Endothelial cell of umbilical vein (primary cell): ENCODE data around the gene DENND4A. TPM values are rescaled to one million over a fixed set of nuclear protein-coding genes. Genes with fewer than 3 reads are reported as not detected.

ENCODE experiments used
- BruUV-seq: library from RNA; stranded (reverse); fragments of 400-500 nt; replicated peaks from 2 replicates; lab custom pipeline; 2021; lab: Mats Ljungman, UMichigan
- CTCF ChIA-PET: fragments of 300-600, 350-600 bp; sonication (Branson Sonifier 250); formaldehyde crosslinking; loops from one replicate; lab custom pipeline; 2021; ENCODE audit warnings: antibody characterized with exemption, inconsistent platforms; lab: Charles Lee
- POLR2A ChIA-PET: fragments of 300-600, 350-600 bp; sonication (Branson Sonifier 250); formaldehyde crosslinking; loops from one replicate; lab custom pipeline; 2021; ENCODE audit warnings: antibody characterized with exemption, inconsistent platforms; lab: Charles Lee
- DNase-seq: peaks from one replicate; pipeline ENCODE4 v3.0.0-alpha.2; 2011; ENCODE audit warnings: low read depth, low spot score
- FAIRE-seq: peaks from 2 replicates; lab custom pipeline; 2011; peaks lifted over from hg19 to GRCh38; lab: Jason Lieb, UNC
- H2AFZ ChIP-seq: 2 replicates; pipeline ENCODE4 v1.6.0; 2012; ENCODE audit warnings: low read depth, low read length, control low read depth, inconsistent platforms
- H3K27ac ChIP-seq: 2 replicates; pipeline ENCODE4 v1.5.1; 2011; ENCODE audit warnings: low read depth, mild to moderate bottlenecking, control low read depth, low read length, moderate library complexity; ENCODE audit not compliant: insufficient read depth
- H3K27me3 ChIP-seq, 2 experiments: 2 replicates each; pipeline versions ENCODE4 v1.6.0 to v1.6.1; 2011; ENCODE audit warnings: low read length in 2 of 2, mixed read lengths in 1 of 2; ENCODE audit not compliant: control insufficient read depth in 2 of 2, insufficient read depth in 2 of 2
- H3K36me3 ChIP-seq, 2 experiments: 2 replicates in 1 of 2; 3 replicates in 1 of 2; pipeline ENCODE4 v1.5.1; 2011; ENCODE audit warnings: low read length in 2 of 2, mild to moderate bottlenecking in 1 of 2, moderate library complexity in 1 of 2; ENCODE audit not compliant: control insufficient read depth in 2 of 2, insufficient read depth in 2 of 2; ENCODE audit errors: extremely low read depth in 1 of 2
- H3K4me1 ChIP-seq: 3 replicates; pipeline ENCODE4 v1.5.1; 2011; ENCODE audit warnings: mild to moderate bottlenecking, low read length; ENCODE audit not compliant: control insufficient read depth, insufficient read depth; ENCODE audit errors: extremely low read depth
- H3K4me2 ChIP-seq: 2 replicates; pipeline ENCODE4 v1.6.1; 2011; ENCODE audit warnings: low read length, control low read depth, mixed read lengths; ENCODE audit not compliant: insufficient read depth
- H3K4me3 ChIP-seq, 3 experiments: fragments of 200-600 bp in 1 of 3; sonication (generic), shearing (Covaris generic) in 1 of 3; replicated peaks in 1 of 3; 2 replicates each; pipeline ENCODE4 v1.5.1; 2011 to 2016; ENCODE audit warnings: control low read depth in 3 of 3, low read length in 3 of 3, mild to moderate bottlenecking in 2 of 3, inconsistent platforms in 1 of 3, low read depth in 1 of 3, moderate library complexity in 1 of 3; ENCODE audit not compliant: insufficient read depth in 1 of 3
- H3K79me2 ChIP-seq: 2 replicates; pipeline ENCODE4 v1.6.0; 2012; ENCODE audit warnings: low read length, inconsistent platforms; ENCODE audit not compliant: control insufficient read depth, insufficient read depth
- H3K9ac ChIP-seq: replicated peaks from 2 replicates; pipeline ENCODE3; 2011; ENCODE audit warnings: low read length, control low read depth; ENCODE audit not compliant: insufficient read depth; ENCODE audit errors: extremely low read depth
- H3K9me1 ChIP-seq: replicated peaks from 3 replicates; pipeline ENCODE4 v1.6.0; 2011; ENCODE audit warnings: mild to moderate bottlenecking, low read length; ENCODE audit not compliant: control insufficient read depth, insufficient read depth; ENCODE audit errors: extremely low read depth
- H3K9me3 ChIP-seq: replicated peaks from 2 replicates; pipeline ENCODE4 v1.5.1; 2012; ENCODE audit warnings: low read length, inconsistent platforms; ENCODE audit not compliant: control insufficient read depth, insufficient read depth
- H4K20me1 ChIP-seq: replicated peaks from 2 replicates; pipeline ENCODE3; 2011; ENCODE audit warnings: mild to moderate bottlenecking, low read length; ENCODE audit not compliant: control insufficient read depth, insufficient read depth; ENCODE audit errors: extremely low read depth
- CTCF ChIP-seq, 2 donors: IDR thresholded peaks; 1 replicate in 1 of 2; 2 replicates in 1 of 2; pipeline ENCODE4 v1.5.1; 2011; ENCODE audit warnings: low read length in 2 of 2, mild to moderate bottlenecking in 2 of 2, moderate library complexity in 2 of 2, control low read depth in 1 of 2, inconsistent platforms in 1 of 2, low read depth in 1 of 2; ENCODE audit not compliant: insufficient read depth in 1 of 2; ENCODE audit errors: extremely low read depth in 1 of 2
- EZH2 ChIP-seq: IDR thresholded peaks from 2 replicates; pipeline ENCODE4 v1.6.1; 2012; ENCODE audit warnings: borderline replicate concordance, low read depth, mild to moderate bottlenecking, moderate library complexity, low read length, inconsistent platforms; ENCODE audit not compliant: severe bottlenecking
- FOS ChIP-seq: IDR thresholded peaks from 2 replicates; pipeline ENCODE4 v1.6.1; 2011; ENCODE audit warnings: mild to moderate bottlenecking, low read length, moderate library complexity, borderline replicate concordance; ENCODE audit not compliant: insufficient read depth
- GATA2 ChIP-seq: IDR thresholded peaks from 2 replicates; pipeline ENCODE4 v1.7.0; 2011; ENCODE audit warnings: low read depth, mild to moderate bottlenecking, moderate library complexity, mixed read lengths, low read length; ENCODE audit not compliant: insufficient read length, insufficient read depth
- JUN ChIP-seq: IDR thresholded peaks from 2 replicates; pipeline ENCODE4 v1.6.1; 2011; ENCODE audit warnings: borderline replicate concordance, low read depth; ENCODE audit not compliant: insufficient read length, insufficient read depth
- MAX ChIP-seq: IDR thresholded peaks from 2 replicates; pipeline ENCODE4 v1.6.1; 2011; ENCODE audit not compliant: insufficient read depth, insufficient read length
- MYC ChIP-seq: IDR thresholded peaks from one replicate; pipeline ENCODE4 v1.6.1; 2011; ENCODE audit warnings: mild to moderate bottlenecking, low read depth, low read length
- POLR2A ChIP-seq: IDR thresholded peaks from 2 replicates; pipeline ENCODE4 v1.6.1; 2012; ENCODE audit warnings: low read depth, mild to moderate bottlenecking, control low read depth, low read length
- POLR2AphosphoS5 ChIP-seq: IDR thresholded peaks from 2 replicates; pipeline ENCODE4 v1.6.1; 2012; ENCODE audit warnings: low read depth, mild to moderate bottlenecking, control low read depth, low read length, moderate library complexity; ENCODE audit not compliant: insufficient read depth
- dilution Hi-C: fragments of 300-500 bp; cut with MboI; formaldehyde crosslinking; loops from one replicate; pipeline ENCODE4 v1.15.0; 2019; ENCODE audit warnings: low sequenced_read_pairs; ENCODE audit not compliant: extremely low pct_ligation_motif_present
- intact Hi-C: fragments of 100-400 bp; cut with micrococcal nuclease; formaldehyde crosslinking; loops from one replicate; pipeline ENCODE4 v1.10.0; 2022
- polyA plus RNA-seq, 4 experiments: library from polyadenylated mRNA; depleted of rRNA in 3 of 4; stranded (reverse) in 3 of 4; unstranded in 1 of 4; fragments of >200 nt; gene quantifications; 2 replicates each; pipeline versions ENCODE4 v1.2.1 to v1.2.3, GENCODE V29; 2011 to 2012; ENCODE audit warnings: missing spikeins in 1 of 4
- total RNA-seq: library from RNA; stranded (reverse); gene quantifications from 2 replicates; pipeline ENCODE4 v1.2.3, GENCODE V29; 2021

DENND4A gene
- total and polyA plus RNA-seq, 2 donors (not counting 3 experiments of a cell fraction or from before 2014, with no cell fraction given), result 5.7 to 22.2 TPM

GRCh38 chr15:65631503-65631902 lies 160.6 kb downstream of the DENND4A start:
- BruUV-seq, result no TSS peak
- Histone ChIP-seq H3K27ac (no peak overlapping the region), H3K9ac (no peak overlapping the region), H3K9me3 (no peaks in the 10 kb centered on the region), H3K4me1 (no peaks in the 10 kb centered on the region), H2AFZ (no peak overlapping the region), H3K36me3 (no peaks in the 10 kb centered on the region), H3K4me2 (no peak overlapping the region), H3K27me3 (no peaks in the 10 kb centered on the region), H3K4me3 (no peak overlapping the region), H3K9me1 (no peaks in the 10 kb centered on the region), H4K20me1 (no peaks in the 10 kb centered on the region), H3K79me2 (no peaks in the 10 kb centered on the region)
- ChIA-PET POLR2A (interaction anchor here (0.6 kb wide), 1 partner anchor 43 kb away, joined by 4 read pairs; no protein-coding TSS in a partner anchor), CTCF (interaction anchor here (1.4 kb wide), 1 partner anchor 20 kb away, joined by 5 read pairs; the partner anchor contains the start of gene INTS14)
- intact Hi-C loops (loop anchor here (10.0 kb wide), 1 partner anchor 313 kb away; no protein-coding TSS in a partner anchor), dilution Hi-C loops (no loop called here)
- FAIRE-seq (no peak), DNase-seq (no peak)
- TF ChIP-seq JUN, result no peak
- no peak for TF ChIP-seq FOS
- TF ChIP-seq POLR2A, result no peak
- no peak for TF ChIP-seq GATA2
- no peak for TF ChIP-seq POLR2AphosphoS5
- no peak for TF ChIP-seq CTCF (IDR thresholded peaks at IDR 0.05; ENCODE audit: extremely low read depth in 1 of 2, insufficient read depth in 1 of 2, low read depth in 1 of 2, low read length in 2 of 2)
- TF ChIP-seq MAX, result no peak
- no peak for TF ChIP-seq EZH2
- no peak for TF ChIP-seq MYC
